K562 (cell line): ENCODE results near the gene MVB12B. TPM values are rescaled to one million over a fixed set of nuclear protein-coding genes. Genes with fewer than 3 reads are reported as not detected.

Source experiments
- ATAC-seq: fragments of 200-7000 bp; cut with Tn5 transposase; 3 replicates; pipeline ENCODE4 v1.9.1; 2020; ENCODE audit warnings: moderate library complexity
- BruUV-seq: library from RNA; stranded (reverse); fragments of 400-500 nt; replicated peaks from 2 replicates; lab custom pipeline; 2021; lab: Mats Ljungman, UMichigan
- CTCF ChIA-PET: fragments of 300-600 bp; formaldehyde crosslinking; extraction: SDS; loops from one replicate; lab custom pipeline; 2021; ENCODE audit warnings: low intra/inter-chr PET ratio; lab: Yijun Ruan, JAX
- POLR2A ChIA-PET: fragments of 300-600, 350-650 bp; sonication (Branson Sonifier 250); formaldehyde crosslinking; extraction: SDS; loops from one replicate; lab custom pipeline; 2021; ENCODE audit warnings: antibody characterized with exemption, inconsistent platforms; lab: Yijun Ruan, JAX
- DNase-seq, 4 experiments: peaks; one replicate each; pipeline versions ENCODE4 v3.0.0 to v3.0.0-alpha.2; 2011 to 2018; ENCODE audit warnings: low spot score in 3 of 4, mixed read lengths in 3 of 4; ENCODE audit errors: extremely low read depth in 1 of 4
- FAIRE-seq: peaks from 2 replicates; lab custom pipeline; 2011; peaks lifted over from hg19 to GRCh38; lab: Jason Lieb, UNC
- H2AFZ ChIP-seq: 2 replicates; pipeline ENCODE4 v1.6.0; 2011; ENCODE audit warnings: low read depth, low read length, control low read depth, inconsistent platforms
- H3K27ac ChIP-seq: fragments of 200-600 bp; 3 replicates; pipeline ENCODE4 v1.8.0; 2011; ENCODE audit warnings: low read depth, mild to moderate bottlenecking, control low read depth, inconsistent platforms, low read length, moderate library complexity, mixed read lengths; ENCODE audit errors: extremely low read depth
- H3K27me3 ChIP-seq, 2 experiments: fragments of 300-600 bp in 1 of 2; 2 replicates in 1 of 2; 3 replicates in 1 of 2; pipeline versions ENCODE4 v1.6.0 to v1.8.0; 2011; ENCODE audit warnings: inconsistent platforms in 2 of 2, low read length in 2 of 2, mild to moderate bottlenecking in 1 of 2, mixed read lengths in 1 of 2, moderate library complexity in 1 of 2; ENCODE audit not compliant: control insufficient read depth in 2 of 2, insufficient read depth in 2 of 2
- H3K36me3 ChIP-seq: fragments of 300-600 bp; 3 replicates; pipeline ENCODE4 v1.8.0; 2011; ENCODE audit warnings: mild to moderate bottlenecking, low read length, inconsistent platforms; ENCODE audit not compliant: control insufficient read depth, insufficient read depth
- H3K4me1 ChIP-seq, 2 experiments: fragments of 200-600 bp in 1 of 2; replicated peaks in 1 of 2; 2 replicates in 1 of 2; 3 replicates in 1 of 2; pipeline versions ENCODE4 v1.5.1 to v1.8.0; 2011; ENCODE audit warnings: inconsistent platforms in 2 of 2, low read length in 2 of 2, mild to moderate bottlenecking in 1 of 2, mixed read lengths in 1 of 2, moderate library complexity in 1 of 2; ENCODE audit not compliant: control insufficient read depth in 2 of 2, insufficient read depth in 2 of 2
- H3K4me2 ChIP-seq: 2 replicates; pipeline ENCODE4 v1.6.1; 2011; ENCODE audit warnings: low read length, control low read depth, inconsistent platforms, mixed read lengths; ENCODE audit not compliant: insufficient read depth
- H3K4me3 ChIP-seq: fragments of 200-600 bp; sonication (generic), shearing (Covaris generic); 2 replicates; pipeline ENCODE4 v1.5.1; 2016; ENCODE audit warnings: control low read depth, inconsistent platforms
- H3K79me2 ChIP-seq: fragments of 200-600 bp; 3 replicates; pipeline ENCODE4 v1.8.0; 2011; ENCODE audit warnings: low read length, inconsistent platforms; ENCODE audit not compliant: control insufficient read depth, insufficient read depth
- H3K9ac ChIP-seq, 2 experiments: 2 replicates each; pipeline versions ENCODE4 v1.6.0 to v1.6.1; 2011; ENCODE audit warnings: low read depth in 2 of 2, low read length in 2 of 2, control low read depth in 1 of 2, inconsistent platforms in 1 of 2, mild to moderate bottlenecking in 1 of 2, mixed read lengths in 1 of 2; ENCODE audit not compliant: insufficient read depth in 1 of 2
- H3K9me1 ChIP-seq: one replicate; pipeline ENCODE4 v1.6.0; 2011; ENCODE audit warnings: inconsistent platforms, mild to moderate bottlenecking, low read length, moderate library complexity; ENCODE audit not compliant: control insufficient read depth, insufficient read depth
- H3K9me3 ChIP-seq: replicated peaks from 2 replicates; pipeline ENCODE4 v1.5.1; 2011; ENCODE audit warnings: low read depth, low read length, inconsistent platforms; ENCODE audit not compliant: control insufficient read depth, insufficient read depth
- H4K20me1 ChIP-seq: replicated peaks from 2 replicates; pipeline ENCODE4 v1.6.1; 2011; ENCODE audit warnings: low read length, inconsistent platforms, mixed read lengths; ENCODE audit not compliant: control insufficient read depth, insufficient read depth
- BRD9 ChIP-seq: fragments of 450-650 bp; IDR thresholded peaks from 2 replicates; pipeline ENCODE4 v1.6.1; 2018; ENCODE audit warnings: low read depth; ENCODE audit not compliant: partially characterized antibody
- CEBPB ChIP-seq: fragments of 450-650 bp; IDR thresholded peaks from 2 replicates; pipeline ENCODE4 v1.6.1; 2016; ENCODE audit warnings: missing genetic modification characterization, missing compliant biosample characterization
- CTCFL ChIP-seq: IDR thresholded peaks from 2 replicates; pipeline ENCODE4 v1.6.1; 2011; ENCODE audit warnings: borderline replicate concordance, low read depth, mild to moderate bottlenecking, moderate library complexity, low read length; ENCODE audit not compliant: insufficient read depth, poor library complexity, severe bottlenecking
- EP400 ChIP-seq: fragments of 450-650 bp; IDR thresholded peaks from 2 replicates; pipeline ENCODE4 v1.6.1; 2017; ENCODE audit warnings: antibody characterized with exemption, mild to moderate bottlenecking, moderate library complexity
- POLR3G ChIP-seq: IDR thresholded peaks from 2 replicates; pipeline ENCODE4 v1.6.1; 2011; ENCODE audit not compliant: insufficient read length, insufficient replicate concordance; ENCODE audit errors: extremely low read depth
- POU5F1 ChIP-seq: fragments of 150-350 bp; IDR thresholded peaks from 2 replicates; pipeline ENCODE4 v1.6.1; 2014; ENCODE audit warnings: borderline replicate concordance, low read length, low read depth, mild to moderate bottlenecking; ENCODE audit not compliant: partially characterized antibody
- ZC3H8 ChIP-seq: fragments of 450-650 bp; IDR thresholded peaks from 2 replicates; pipeline ENCODE4 v1.6.1; 2017
- ZNF347 ChIP-seq: fragments of 450-650 bp; formaldehyde crosslinking; IDR thresholded peaks from 2 replicates; pipeline ENCODE4 v1.4.0; 2020; ENCODE audit warnings: low read depth, mild to moderate bottlenecking, moderate library complexity
- WGBS: fragments of 100-300 bp; shearing (Covaris generic); methylation state at CpG from one replicate; pipeline ENCODE4 v1.1.6; 2016; ENCODE audit warnings: low coverage, mixed read lengths; ENCODE audit not compliant: insufficient coverage; ENCODE audit errors: missing lambda C conversion rate; 5-methylcytosine and 5-hydroxymethylcytosine counted together
- in situ Hi-C: fragments of 300-500 bp; cut with MboI; formaldehyde crosslinking; loops from 4 replicates; pipeline ENCODE4 v1.15.0; 2018; ENCODE audit warnings: inconsistent platforms, mixed read lengths
- intact Hi-C: fragments of 100-400 bp; cut with micrococcal nuclease; formaldehyde crosslinking; loops from 2 replicates; pipeline ENCODE4 v1.14.2; 2022
- polyA plus RNA-seq, 8 experiments: library from polyadenylated mRNA; depleted of rRNA in 4 of 8; stranded (reverse) in 5 of 8; unstranded in 3 of 8; fragments of >200 nt; fragmentation: Nextera tagmentation in 2 of 8; fragmentation: Illumina TruSeq in 1 of 8; extraction: Ambion mirVana in 2 of 8; extraction: Trizol in 1 of 8; gene quantifications; 2 replicates each; pipeline versions ENCODE4 v1.2.1 to v1.2.3, GENCODE V29; 2011 to 2014; ENCODE audit warnings: inconsistent platforms in 1 of 8, missing spikeins in 1 of 8
- total RNA-seq, 7 experiments: library from RNA; depleted of rRNA in 6 of 7; stranded (reverse); fragments of >200 nt in 6 of 7; fragmentation: Illumina TruSeq in 2 of 7; extraction: Trizol in 2 of 7; gene quantifications; 2 replicates each; pipeline versions ENCODE4 v1.2.1 to v1.2.3, GENCODE V29; 2011 to 2021; ENCODE audit warnings: low replicate concordance in 1 of 7

MVB12B gene
- total and polyA plus RNA-seq, 9 of the 15 experiments (the other 6 are each of a cell fraction or from before 2014, with no cell fraction given) = not detected

GRCh38 chr9:126381195-126381594 lies 54.6 kb downstream of the MVB12B start:
- ATAC-seq (no peak), FAIRE-seq (no peak), DNase-seq (no peak)
- Histone ChIP-seq H3K27me3 (peaks cover 14 to 52% of the 10 kb centered on the region in 2 experiments; a peak in 4 of 5 replicates), H3K9ac (no peak overlapping the region), H3K4me2 (no peak overlapping the region), H3K9me1 (no peaks in the 10 kb centered on the region), H2AFZ (no peak overlapping the region), H4K20me1 (no peaks in the 10 kb centered on the region; the same call in 1 of the 2 replicates), H3K9me3 (no peaks in the 10 kb centered on the region), H3K36me3 (no peaks in the 10 kb centered on the region), H3K27ac (no peak overlapping the region), H3K4me1 (no peaks in the 10 kb centered on the region), H3K79me2 (no peaks in the 10 kb centered on the region), H3K4me3 (no peak overlapping the region)
- ChIA-PET CTCF (no interaction called here), POLR2A (no interaction called here)
- TF ChIP-seq CEBPB (tag) = no peak
- no peak for TF ChIP-seq EP400
- no peak for TF ChIP-seq BRD9
- TF ChIP-seq ZC3H8 = no peak
- TF ChIP-seq POLR3G = no peak
- TF ChIP-seq CTCFL = no peak
- no peak for TF ChIP-seq POU5F1
- no peak for TF ChIP-seq ZNF347 (CRISPR knock-in tag)
- no TSS peak for BruUV-seq
- in situ Hi-C loops (no loop called here), intact Hi-C loops (no loop called here)
- whole genome bisulfite sequencing = 0% methylated on average over 6 of the region's 6 CpGs
